Stimulated activated CD4-positive, alpha-beta T cell treated with anti-CD3 and anti-CD28 coated beads, Interleukin-4, amount 100 ng/mL, for 24 hours (primary cell): ENCODE data around the gene DDX3X.
"Not testable (repeated sequence)": the region's sequence is repeated elsewhere in the genome, so short reads cannot be mapped to it uniquely, and the experiment has no call there.

Source experiments
- DNase-seq: peaks from one replicate; pipeline ENCODE4 v3.0.0-alpha.2; 2020

The DDX3X gene

GRCh38 chrX:41332005-41332404 lies 2.0 kb upstream of the DDX3X start:
- DNase-seq = no peak

GRCh38 chrX:41332408-41333002 lies 1.5 kb upstream of the DDX3X start:
- DNase-seq = peak; percentile 27

GRCh38 chrX:41333003-41333743 lies 789 bp upstream of the DDX3X start:
- DNase-seq = peak; percentile 84

DNA sequence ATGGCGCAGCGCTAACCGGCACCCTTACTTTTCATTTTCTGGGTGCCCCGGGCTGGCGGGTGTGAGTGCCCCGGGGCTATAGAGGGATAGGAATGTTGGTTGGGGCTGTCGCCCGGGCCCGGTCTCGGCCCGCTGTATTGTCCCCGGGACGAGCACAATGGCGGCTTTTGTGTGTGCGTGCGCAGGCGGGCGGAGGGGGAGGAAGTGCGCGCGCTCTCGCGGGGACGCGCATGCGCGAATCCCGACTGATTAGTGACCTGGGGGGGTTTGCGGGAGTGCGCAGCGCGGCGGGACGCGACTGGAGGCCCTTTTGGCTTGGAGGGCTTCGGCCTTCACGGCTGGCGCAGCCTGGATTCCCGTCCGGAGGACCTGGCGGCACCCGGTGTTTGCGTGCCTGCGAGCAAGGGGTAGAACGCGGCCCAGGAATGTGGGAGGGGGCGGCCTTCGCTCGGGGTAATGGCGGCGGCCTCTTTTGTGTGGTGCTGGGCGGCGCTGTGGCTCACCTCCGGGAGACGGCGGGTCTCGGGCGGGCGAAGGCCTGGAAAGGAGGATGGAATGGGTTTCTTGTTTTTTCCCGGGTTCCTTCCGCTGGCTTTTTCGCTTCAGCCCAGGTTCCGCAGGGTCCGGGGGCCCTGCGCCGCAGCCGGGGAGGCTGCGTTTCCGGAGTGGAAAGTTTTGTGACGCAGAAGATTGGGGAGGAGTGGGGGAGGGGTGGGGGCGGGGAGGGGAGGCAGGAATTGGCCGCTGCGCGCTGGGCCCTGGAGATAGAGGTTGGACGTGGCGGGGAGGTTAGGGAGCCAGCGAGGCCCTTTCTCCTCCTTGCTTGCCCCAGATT lies 618 bp downstream of the DDX3X start:
- peak; percentile 75 for DNase-seq

DNA sequence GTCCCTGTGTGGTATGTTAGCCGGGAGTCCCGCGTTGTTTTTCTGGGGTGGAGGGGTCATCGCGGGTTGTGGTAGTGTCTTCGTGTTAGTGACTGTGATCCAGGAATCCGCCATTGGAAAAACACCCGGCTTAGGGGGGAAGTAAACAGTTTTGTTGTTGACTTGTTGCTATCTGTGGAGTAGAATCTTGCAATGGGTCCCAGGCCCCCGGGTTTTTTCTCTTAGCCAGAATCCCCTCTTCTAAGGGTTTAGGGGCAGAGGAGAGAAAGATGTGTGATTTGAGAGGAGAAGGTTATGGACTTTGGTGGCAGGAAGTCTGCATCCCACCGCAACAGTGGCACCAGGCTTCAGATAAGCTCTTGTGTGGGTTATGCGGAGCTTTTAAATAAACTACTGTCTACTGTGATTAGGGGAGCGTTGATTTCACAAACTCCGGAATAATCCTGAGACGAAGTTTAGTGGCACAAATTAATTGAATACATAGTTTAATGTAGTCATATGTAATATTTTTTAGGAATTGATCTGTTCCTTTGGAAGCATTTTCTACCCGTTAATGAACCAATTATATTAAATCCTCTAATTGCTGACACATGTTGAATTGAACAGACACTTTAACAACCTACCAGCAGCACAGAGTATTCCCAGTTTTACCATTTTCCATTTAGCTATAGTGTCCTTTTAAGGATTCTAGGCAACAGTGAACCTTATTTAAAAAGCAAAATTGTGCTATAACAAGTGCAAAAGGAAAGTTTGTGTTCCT lies 1.4 kb downstream of the DDX3X start:
- no peak for DNase-seq

GRCh38 chrX:41335958-41336331 lies 2.0 kb downstream of the DDX3X start:
- peak; percentile 20 for DNase-seq

DNA sequence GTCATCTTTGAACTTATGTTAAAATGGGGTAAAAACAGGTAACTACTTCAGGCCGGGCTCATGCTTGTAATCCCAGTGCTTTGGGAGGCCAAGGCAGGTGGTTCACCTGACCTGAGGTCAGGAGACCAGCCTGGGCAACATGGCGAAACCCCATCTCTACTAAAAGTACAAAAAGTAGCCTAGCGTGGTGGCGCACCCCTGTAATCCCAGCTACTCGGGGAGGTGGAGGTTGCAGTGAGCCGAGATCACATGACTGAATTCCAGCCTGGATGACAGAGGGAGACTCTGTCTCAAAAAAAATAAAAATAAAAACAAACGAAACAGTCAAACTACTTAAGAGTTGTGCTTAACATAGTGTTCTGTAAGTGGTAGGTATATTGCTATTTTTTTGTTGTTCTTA lies 2.5 kb downstream of the DDX3X start:
- no peak for DNase-seq

DNA sequence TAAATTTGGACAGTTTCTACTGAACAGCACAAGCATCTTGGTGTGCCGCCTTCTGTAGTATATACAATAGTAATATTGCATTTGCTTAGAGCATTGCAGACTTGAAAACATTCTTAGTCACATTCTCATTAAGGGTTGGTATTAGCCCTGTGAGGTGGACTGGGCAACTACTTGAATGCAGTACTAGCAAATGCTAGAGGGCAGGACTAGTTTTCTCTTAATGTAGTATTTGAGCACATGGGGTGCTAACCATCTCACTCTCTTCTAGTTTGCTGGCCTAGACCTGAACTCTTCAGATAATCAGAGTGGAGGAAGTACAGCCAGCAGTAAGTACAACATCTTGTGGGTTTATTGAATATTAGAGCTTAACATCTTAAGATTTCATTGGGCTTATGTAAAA lies 3.2 kb downstream of the DDX3X start:
- no peak for DNase-seq

DNA sequence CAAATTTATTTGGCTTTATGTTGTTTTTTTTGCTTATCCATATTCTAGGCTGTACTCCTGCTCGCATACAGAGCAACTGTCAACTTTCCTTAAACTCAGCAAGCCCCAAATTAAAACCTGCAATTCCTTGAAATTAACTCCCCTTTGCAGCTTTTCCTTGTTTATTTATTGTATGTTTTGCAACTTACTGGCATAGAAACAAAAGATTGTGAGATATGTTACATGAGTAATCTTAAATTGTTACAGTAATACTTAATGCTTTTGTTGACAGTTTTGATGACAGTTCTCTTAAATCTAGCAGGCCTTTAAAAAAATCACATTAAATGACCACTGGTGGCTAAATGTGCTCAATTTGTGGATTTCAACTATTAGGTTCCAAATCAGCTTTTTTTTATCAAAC lies 4.5 kb downstream of the DDX3X start:
- DNase-seq = no peak

GRCh38 chrX:41339148-41339547 lies 5.2 kb downstream of the DDX3X start:
- no peak for DNase-seq

DNA sequence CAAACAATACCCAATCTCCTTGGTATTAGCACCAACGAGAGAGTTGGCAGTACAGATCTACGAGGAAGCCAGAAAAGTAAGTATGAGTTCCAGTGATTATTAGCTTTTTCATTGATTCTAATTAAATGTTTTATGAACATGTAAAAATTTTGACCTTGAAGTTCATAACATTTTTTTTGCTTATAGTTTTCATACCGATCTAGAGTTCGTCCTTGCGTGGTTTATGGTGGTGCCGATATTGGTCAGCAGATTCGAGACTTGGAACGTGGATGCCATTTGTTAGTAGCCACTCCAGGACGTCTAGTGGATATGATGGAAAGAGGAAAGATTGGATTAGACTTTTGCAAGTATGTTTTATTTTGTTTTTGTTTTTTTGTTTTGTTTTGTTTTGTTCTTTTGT lies 10.1 kb downstream of the DDX3X start:
- no peak for DNase-seq

DNA sequence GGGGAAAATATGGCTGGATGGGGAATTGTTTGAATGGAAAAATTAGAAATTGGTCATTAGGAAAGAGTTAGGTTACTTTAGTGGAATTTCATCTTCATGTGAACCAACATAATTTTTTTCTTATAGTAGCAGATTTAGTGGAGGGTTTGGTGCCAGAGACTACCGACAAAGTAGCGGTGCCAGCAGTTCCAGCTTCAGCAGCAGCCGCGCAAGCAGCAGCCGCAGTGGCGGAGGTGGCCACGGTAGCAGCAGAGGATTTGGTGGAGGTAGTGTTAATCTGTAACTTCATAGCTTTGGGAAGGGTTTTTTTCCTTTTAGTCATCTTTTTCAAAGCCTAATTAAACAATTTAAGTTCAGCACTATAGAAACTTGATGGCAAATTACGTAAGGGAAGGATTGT lies 13.2 kb downstream of the DDX3X start:
- no peak for DNase-seq

DNA sequence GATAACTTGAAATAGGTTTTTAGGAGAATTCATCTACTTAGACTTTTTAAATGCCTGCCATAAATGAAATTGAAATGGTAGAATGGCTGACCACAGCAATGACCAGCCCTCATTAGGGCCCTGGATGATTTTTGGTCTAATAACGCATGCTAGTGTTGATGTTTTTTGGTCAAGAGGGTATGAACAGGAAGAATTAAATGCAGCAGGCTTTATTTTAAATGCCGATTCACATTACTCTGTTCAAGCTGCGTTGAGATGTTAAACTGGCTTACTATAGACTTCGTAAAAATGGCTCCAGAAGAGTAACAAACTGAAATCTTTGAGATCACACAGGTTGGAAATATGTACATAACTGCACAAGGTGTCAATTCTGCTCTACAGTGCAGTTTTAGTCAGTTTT lies 14.6 kb downstream of the DDX3X start:
- no peak for DNase-seq

GRCh38 chrX:41350150-41350975 lies 16.4 kb downstream of the DDX3X start:
- DNase-seq = no peak

DNA sequence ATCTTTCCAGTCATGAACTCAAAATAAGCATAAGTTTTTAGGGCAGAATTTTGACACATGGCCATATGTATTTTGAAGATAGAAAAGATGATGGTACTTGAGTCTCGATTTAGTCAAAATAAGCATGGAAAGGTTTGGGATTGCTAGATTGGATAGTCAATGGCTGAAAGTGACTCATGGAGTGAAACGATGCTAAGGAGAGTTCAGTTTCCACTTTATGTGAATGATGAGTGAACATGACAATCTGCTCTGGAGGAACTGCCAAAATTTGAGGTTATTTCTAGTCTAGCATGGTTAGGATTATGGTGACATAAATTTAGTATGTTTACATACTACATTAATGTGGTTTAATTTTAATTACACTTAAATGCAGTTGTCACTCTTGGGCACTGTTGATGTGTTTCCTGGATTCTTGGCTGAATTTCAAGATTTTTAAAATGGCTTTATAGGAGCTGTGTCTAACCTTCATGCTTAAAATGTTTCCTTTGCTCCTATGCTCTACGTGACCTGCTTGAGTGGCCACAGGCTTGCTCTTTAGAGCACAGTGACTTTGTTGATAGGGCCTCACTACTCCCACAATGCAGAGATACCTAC lies 17.1 kb downstream of the DDX3X start:
- no peak for DNase-seq

DNA sequence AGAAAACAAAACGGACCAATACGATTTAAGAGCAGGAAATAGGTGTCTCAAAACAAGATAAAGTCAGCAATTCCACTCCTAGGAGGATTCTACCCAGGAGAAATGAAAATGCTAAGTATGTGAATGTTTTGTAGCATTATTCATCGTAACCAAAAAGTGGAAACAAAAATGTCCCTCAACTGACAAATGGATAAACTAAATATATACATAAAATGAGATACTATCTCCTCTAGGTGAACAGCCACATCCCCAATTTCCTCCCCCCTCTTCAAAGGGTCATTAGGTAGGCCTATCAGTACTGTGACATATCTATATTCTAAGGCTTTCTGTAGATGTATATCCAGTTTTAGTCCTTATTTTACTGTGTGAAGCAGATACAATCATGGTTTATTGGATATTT lies 18.0 kb downstream of the DDX3X start:
- DNase-seq = no peak

- no peak for DNase-seq
Measured at GRCh38 chrX:41352329-41352838, 18.4 kb downstream of the DDX3X start.

- no peak for DNase-seq
Measured at GRCh38 chrX:41353985-41354384, 20.0 kb downstream of the DDX3X start.

DNA sequence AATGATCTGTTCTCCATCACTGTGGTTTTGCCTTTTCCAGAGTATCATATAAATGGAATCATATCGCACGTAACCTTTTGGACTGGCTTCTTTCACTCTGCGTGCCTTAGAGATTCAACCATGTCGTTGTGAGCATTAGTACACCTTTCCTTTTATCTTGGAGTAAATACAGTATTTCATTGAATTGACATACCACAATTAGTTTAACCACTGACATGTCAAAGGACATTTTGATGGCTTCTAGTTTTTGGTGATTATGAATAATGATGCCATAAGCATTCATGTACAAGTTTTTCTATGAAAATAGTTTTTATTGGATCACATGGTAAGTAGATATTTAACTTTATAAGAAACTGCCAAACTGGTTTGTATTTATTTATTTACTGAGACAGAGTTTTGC lies 35.2 kb downstream of the DDX3X start:
- DNase-seq = no peak

DNA sequence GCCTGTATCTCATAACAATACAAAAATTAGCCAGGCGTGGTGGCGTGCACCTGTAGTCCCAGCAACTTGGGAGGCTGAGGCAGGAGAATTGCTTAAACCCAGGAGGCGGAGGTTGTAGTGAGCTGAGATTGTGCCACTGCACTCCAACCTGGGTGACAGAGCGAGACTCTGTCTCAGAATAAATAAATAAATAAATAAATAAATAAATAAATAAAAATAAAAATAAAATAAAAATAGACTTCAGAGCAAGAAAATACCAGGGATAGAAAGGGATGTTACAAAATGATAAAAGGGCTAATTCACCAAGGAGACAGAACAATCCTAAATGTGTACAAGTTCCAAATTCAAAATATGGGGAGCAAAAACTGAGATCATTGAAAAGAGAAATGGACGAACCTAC lies 37.6 kb downstream of the DDX3X start:
- DNase-seq = not testable (repeated sequence)

DNA sequence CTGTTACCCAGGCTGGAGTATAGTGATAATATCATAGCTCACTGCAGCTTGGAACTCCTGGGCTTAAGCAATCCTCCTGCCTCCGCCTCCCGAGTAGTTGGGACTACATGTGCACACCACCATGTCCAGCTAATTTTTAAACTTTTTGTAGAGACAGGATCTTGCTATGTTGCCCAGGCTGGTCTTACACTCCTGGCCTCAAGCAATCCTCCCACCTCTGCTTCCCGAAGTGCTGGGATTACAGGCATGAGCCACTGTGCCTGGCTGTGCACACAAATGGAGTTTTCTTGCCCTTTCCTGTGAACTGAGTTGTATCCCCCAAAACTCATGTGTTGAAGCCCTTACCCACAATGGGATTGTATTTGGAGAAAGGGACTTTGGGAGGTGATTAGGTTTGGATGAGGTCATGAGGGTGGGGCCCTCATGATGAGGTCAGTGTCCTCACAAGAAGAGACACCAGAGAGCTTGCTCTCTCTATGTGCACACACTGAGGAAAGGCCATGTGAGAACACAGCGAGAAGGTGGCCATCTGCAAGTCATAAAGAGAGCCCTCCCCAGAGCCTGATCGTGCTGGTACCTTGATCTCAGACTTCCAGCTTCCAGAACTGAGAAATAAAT lies 40.1 kb downstream of the DDX3X start:
- DNase-seq = no peak
